Activated naive CD8-positive, alpha-beta T cell treated with anti-CD3 and anti-CD28 coated beads, Interleukin-2, amount 50 U/mL, for 16 hours (primary cell): ENCODE measurements around the gene STUM.

ENCODE experiments used
- DNase-seq: peaks from one replicate; pipeline ENCODE4 v3.0.0-alpha.2; 2020; ENCODE audit warnings: low read depth, low spot score

Gene STUM

DNA sequence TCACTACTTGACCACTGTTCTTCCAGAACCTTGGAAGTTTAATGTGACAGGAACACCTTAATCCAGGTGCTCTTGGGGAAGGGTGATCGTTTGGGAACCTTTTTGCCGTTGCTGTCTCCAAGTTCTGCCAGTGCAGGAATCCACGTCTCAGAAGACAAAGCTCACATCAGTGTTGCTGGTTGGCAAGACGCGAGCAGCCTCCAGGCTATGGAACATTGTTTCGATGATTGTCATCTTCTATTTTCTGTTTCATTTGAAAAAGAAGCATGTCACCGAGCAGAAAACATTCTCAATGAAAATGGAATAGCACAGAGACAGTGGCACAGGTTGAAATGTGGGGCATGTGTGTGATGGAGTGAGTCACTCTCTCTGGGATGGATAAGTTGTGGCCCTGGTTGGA lies 11.7 kb downstream of the STUM start:
- no peak for DNase-seq

DNA sequence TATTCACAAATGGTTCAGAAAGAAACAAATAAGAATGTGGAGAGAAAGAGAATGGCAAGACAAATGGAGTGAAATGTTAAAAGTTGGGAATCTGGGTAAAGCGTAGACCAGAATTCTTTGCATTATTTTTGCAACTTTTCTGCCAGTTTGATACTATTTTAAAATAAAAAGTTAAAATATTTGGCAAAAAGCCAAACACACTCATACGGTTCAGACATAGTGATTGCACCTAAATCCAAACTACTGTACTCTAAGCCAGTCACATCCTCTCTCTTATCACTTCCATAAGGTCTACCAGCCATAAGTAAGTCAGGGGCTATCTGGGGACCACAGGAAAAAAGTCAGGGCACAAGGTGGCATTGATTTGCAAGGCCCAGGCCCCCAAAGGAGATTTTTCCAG lies 14.4 kb downstream of the STUM start:
- no peak for DNase-seq

GRCh38 chr1:226563666-226564065 lies 15.1 kb downstream of the STUM start:
- DNase-seq: no peak

- no peak for DNase-seq
Observed at GRCh38 chr1:226565476-226565875, 16.9 kb downstream of the STUM start.

GRCh38 chr1:226566234-226566633 lies 17.7 kb downstream of the STUM start:
- DNase-seq: no peak

DNA sequence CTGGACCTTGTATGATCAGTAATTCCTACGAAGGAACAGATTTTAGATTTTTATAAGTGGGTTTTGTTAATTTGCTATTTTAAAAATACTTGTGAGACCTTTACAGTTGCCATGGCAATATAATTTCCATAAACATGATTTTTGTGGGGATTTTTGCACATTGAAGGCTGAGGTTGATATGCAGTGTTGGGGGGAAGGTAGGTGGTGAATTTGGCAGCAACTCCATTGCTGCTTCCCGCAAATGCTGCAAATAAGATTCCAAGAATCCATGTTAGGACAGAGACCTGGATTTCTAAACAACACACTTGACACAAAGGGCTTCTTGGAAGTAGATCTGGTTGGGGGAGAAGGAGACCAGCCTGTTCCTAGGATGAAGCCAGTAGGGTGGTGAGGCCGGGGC lies 18.2 kb downstream of the STUM start:
- no peak for DNase-seq

- DNase-seq: no peak
Observed at GRCh38 chr1:226568077-226568831, 19.7 kb downstream of the STUM start.

GRCh38 chr1:226568975-226569741 lies 20.6 kb downstream of the STUM start:
- no peak for DNase-seq

- DNase-seq: no peak
Observed at GRCh38 chr1:226569879-226570547, 21.4 kb downstream of the STUM start.

DNA sequence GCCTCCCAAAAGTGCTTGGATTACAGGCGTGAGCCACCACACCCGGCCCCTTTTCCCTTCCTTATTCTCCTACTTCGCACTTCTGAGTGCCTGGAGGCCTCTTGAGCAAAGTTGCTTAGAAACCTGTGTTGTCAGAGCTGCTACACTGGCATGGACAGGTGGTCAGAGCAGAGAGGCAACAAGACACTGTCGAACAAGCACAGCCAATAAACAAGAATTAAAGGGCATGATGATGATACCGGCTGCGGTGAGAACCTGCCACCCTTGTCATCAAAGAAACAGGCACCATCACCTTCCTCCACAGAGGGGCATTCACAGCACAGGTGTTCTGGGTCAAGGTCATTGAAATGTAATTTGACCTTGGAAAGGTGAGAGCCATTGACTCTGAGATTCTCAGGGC lies 23.3 kb downstream of the STUM start:
- DNase-seq: no peak

DNA sequence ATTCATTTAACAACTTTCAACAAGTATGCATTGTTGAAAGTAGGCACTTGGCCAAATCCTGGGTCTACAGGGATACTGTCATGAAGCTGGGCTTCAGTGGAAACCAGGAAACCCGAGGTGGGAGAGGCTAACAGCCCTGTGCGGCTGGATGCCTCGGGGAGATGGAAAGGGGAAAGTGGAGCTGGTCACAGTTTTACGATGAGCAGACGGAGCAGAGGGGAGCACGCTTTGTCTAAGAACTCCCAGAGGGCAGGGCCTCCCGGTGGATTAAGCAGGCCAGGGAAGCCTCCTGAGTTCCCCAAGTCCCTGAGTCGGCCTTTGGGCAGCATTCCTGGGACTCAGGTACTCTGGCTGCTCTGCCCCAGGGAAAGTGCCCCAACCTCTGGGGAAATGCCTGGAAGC lies 23.8 kb downstream of the STUM start:
- no peak for DNase-seq

GRCh38 chr1:226574044-226574443 lies 25.5 kb downstream of the STUM start:
- no peak for DNase-seq

- DNase-seq: no peak
Observed at GRCh38 chr1:226574591-226575435, 26.2 kb downstream of the STUM start.

GRCh38 chr1:226575436-226575720 lies 26.8 kb downstream of the STUM start:
- no peak for DNase-seq

GRCh38 chr1:226575739-226576378 lies 27.3 kb downstream of the STUM start:
- DNase-seq: no peak

GRCh38 chr1:226576601-226577000 lies 28.0 kb downstream of the STUM start:
- DNase-seq: no peak

GRCh38 chr1:226577401-226578180 lies 29.0 kb downstream of the STUM start:
- no peak for DNase-seq

DNA sequence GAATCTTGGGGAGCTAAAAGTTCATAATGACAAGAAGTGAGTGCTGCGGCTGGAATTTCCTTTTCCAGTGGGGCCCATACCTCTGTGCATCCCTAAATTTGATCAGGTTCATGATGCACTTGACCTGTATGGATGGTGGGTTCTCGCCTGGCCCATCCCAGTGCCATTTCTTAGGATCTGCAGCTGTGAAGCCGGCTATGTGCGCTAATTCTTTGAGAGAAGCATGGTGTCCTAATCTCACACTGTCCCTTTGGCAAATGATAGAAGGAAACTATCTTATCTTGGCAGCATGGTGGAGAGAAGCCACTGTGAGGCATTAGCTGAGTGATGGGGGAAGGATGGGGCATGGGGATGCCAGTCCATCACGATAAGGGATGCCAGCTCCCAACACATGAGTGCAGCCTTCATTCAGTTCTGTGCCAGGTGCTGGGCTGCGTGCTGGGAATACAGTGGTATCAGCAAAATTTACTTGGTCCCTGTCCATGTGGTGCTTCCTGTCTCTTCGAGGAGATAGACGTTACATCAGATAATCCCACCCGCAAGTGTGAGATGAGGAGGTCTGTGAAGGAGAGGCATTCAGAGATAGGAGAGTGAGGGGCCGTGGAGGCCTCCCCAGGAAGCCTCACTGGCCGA lies 30.5 kb downstream of the STUM start:
- no peak for DNase-seq

DNA sequence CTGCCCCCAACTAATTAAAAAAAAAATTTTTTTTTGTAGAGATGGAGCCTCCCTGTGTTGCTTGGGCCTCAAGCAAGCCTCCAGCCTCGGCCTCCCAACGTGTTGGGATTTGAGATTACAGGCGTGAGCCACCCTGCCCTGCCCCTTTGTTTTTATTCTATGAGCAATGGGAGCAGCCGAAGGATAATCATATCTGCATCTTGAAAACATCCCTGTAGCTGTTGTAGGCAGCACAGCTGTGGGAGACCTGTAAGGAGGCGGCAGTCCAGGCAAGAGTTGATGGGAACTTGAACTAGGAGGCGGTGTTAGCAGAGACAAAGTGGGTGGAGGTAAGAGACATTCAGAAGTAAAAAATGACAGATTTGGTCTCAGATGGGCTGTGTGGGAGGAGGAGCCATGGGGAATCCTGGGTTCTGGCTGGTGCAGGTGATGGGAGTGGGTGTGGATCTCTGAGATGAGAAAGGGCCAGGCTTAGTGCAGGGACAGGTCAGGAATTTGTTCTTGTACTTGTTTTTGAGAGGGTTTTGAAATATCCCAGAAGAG lies 31.3 kb downstream of the STUM start:
- DNase-seq: no peak
